HG03196 (cell line): ENCODE results near the gene HMBS.
"Not testable (repeated sequence)": the region's sequence is repeated elsewhere in the genome, so short reads cannot be mapped to it uniquely, and the experiment has no call there.

ENCODE experiments used
- ATAC-seq: cut with Tn5 transposase; IDR thresholded peaks from one replicate; pipeline ENCODE4 v1.9.1; 2021; ENCODE audit not compliant: unreplicated experiment

Gene HMBS

GRCh38 chr11:119118227-119118626, 33.5 kb downstream of the HMBS start:
- ATAC-seq = no peak

DNA sequence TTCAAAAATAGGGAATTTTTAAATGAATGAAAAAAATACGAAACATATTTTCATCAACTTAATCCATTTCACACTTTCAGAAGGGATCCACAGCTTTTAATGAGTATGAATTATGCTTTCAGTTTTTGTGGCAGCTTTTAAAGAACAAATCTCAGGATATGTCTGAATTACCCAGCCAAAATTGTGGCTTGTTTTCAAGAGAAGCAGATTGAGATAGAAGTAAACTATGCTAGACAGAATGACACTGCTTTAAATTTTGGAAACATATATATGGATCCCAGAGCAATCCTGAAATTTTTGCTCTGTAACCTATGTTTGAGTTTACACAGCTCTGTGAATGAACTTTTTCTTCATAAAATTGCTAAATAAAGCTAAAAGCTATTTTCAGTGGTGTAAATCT, 34.3 kb downstream of the HMBS start:
- no peak for ATAC-seq

GRCh38 chr11:119120639-119121007, 35.9 kb downstream of the HMBS start:
- ATAC-seq = no peak

GRCh38 chr11:119121008-119121810, 36.5 kb downstream of the HMBS start, which contains the start of gene HINFP:
HINFP (plus strand) TSS chr11:119121580; CDS start chr11:119126945, 5,365 bp downstream.
- peak; percentile 94 for ATAC-seq

- no peak for ATAC-seq
Measured at GRCh38 chr11:119121811-119122124, 37.1 kb downstream of the HMBS start.

- ATAC-seq = no peak
Measured at GRCh38 chr11:119125821-119126220, 41.1 kb downstream of the HMBS start.

- ATAC-seq = no peak
Measured at GRCh38 chr11:119126675-119127268, 42.1 kb downstream of the HMBS start.

- no peak for ATAC-seq
Measured at GRCh38 chr11:119130662-119131061, 46.0 kb downstream of the HMBS start.

DNA sequence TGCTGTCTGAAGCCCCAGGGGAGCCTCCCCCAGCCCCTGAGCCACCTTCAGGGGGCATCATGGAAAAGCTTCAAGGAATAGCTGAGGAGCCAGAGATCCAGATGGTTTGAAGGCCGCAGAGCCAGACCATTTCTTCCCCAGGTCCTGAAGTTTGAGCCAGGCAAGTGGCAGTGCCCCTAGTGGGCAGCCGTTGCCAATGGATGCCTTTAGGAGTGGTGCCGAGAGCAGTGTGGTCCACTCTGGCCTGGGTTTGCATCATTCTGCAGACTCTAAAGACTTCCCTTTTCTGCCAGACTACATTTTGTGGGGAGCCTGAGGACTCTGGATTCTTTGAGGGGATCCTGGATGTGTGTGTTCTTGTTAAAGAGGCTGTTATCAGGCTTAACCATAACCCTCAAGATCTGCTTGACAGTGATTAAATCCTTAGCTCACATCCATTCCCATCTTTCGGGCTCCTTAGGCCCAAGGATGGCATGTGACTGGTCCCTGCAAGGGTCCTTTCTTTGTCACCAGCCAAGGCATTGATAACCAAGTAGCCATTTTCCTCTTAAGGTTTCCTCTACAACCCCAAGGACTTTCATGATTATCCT, 49.8 kb downstream of the HMBS start:
- ATAC-seq = no peak

DNA sequence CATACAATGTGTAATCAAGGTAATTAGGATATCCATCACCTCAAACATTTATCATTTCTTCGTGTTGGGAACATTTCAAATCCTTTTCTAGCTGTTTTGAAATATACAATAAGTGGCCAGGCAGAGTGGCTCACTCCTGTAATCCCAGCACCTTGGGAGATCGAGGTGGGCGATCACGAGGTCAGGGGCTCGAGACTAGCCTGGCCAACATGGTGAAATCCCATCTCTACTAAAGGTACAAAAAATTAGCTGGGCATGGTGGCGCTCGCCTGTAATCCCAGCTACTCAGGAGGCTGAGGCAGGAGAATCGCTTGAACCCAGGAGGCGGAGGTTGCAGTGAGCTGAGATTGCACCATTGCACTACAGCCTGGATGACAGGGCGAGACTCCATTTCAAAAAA, 54.6 kb downstream of the HMBS start:
- not testable (repeated sequence) for ATAC-seq
